ENCODE measurements around the gene ADORA3. TPM values are rescaled to one million over a fixed set of nuclear protein-coding genes. Genes with fewer than 3 reads are reported as not detected.
A peak's percentile ranks its signal among the peaks of the same experiment; 100 is the strongest.

Gene ADORA3
- total RNA-seq, 2 experiments from 2014 or later = 0.17 TPM; not detected in 1

DNA sequence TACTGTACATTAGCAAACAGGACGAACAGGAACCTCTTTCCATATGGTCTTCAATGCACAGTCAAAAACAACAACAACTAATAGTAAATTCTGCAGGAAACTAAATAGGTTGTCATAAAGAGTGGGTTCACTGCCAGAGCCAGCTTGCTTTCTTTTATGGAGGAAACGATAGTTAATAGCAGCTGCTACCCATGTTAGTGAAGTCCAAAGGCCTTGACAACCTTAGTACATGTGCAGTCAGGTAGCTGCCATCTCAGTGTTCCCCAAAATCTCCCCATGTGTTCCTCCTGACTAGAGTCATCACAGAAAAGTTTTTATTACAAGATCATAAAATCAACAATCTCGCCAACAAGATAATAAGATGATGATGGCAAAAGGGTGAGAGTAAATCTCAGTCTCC, 16.6 kb upstream of the ADORA3 start:
- Histone ChIP-seq H3K9me2 (ENCODE audit: insufficient read depth, low read length) (no peaks in the 10 kb centered on the region), H3K9me3 (ENCODE audit: low read length) (no peaks in the 10 kb centered on the region), H3K4me3 (ENCODE audit: low read depth, low read length, poor library complexity, severe bottlenecking) (no peak overlapping the region), H4K20me1 (ENCODE audit: insufficient read depth, low read length) (no peaks in the 10 kb centered on the region), H3K4me2 (ENCODE audit: low read length) (no peak overlapping the region), H3K27ac (ENCODE audit: low read depth, low read length, poor library complexity, severe bottlenecking) (no peak overlapping the region), H3K79me2 (ENCODE audit: insufficient read depth, low read depth, low read length) (no peaks in the 10 kb centered on the region), H2AFZ (ENCODE audit: low read length) (no peak overlapping the region), H3K36me3 (ENCODE audit: insufficient read depth, low read length) (no peaks in the 10 kb centered on the region), H3K4me1 (ENCODE audit: insufficient read depth, low read length, poor library complexity, severe bottlenecking) (peaks cover 39% of the 10 kb centered on the region)
- no peak for TF ChIP-seq EZH2phosphoT487 (IDR thresholded peaks at IDR 0.05; ENCODE audit: borderline replicate concordance, low read depth, low read length)
- TF ChIP-seq, protein P1, sequence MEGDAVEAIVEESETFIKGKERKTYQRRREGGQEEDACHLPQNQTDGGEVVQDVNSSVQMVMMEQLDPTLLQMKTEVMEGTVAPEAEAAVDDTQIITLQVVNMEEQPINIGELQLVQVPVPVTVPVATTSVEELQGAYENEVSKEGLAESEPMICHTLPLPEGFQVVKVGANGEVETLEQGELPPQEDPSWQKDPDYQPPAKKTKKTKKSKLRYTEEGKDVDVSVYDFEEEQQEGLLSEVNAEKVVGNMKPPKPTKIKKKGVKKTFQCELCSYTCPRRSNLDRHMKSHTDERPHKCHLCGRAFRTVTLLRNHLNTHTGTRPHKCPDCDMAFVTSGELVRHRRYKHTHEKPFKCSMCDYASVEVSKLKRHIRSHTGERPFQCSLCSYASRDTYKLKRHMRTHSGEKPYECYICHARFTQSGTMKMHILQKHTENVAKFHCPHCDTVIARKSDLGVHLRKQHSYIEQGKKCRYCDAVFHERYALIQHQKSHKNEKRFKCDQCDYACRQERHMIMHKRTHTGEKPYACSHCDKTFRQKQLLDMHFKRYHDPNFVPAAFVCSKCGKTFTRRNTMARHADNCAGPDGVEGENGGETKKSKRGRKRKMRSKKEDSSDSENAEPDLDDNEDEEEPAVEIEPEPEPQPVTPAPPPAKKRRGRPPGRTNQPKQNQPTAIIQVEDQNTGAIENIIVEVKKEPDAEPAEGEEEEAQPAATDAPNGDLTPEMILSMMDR (conservative IDR thresholded peaks at IDR 0.05; ENCODE audit: low read length) = no peak
- no TSS peak for BruUV-seq (replicated peaks)
- DNase-seq (ENCODE audit: low spot score) = no peak
- ChIA-PET CTCF (ENCODE audit: unreplicated experiment) (no interaction called here), POLR2A (interaction anchor here (0.6 to 1.2 kb wide), 3 partner anchors 12 to 1554 kb away, joined by 3 to 4 read pairs (median 3); no protein-coding TSS in a partner anchor)
- intact Hi-C loops (cut with micrococcal nuclease; ENCODE audit: unreplicated experiment) = no loop called here

DNA sequence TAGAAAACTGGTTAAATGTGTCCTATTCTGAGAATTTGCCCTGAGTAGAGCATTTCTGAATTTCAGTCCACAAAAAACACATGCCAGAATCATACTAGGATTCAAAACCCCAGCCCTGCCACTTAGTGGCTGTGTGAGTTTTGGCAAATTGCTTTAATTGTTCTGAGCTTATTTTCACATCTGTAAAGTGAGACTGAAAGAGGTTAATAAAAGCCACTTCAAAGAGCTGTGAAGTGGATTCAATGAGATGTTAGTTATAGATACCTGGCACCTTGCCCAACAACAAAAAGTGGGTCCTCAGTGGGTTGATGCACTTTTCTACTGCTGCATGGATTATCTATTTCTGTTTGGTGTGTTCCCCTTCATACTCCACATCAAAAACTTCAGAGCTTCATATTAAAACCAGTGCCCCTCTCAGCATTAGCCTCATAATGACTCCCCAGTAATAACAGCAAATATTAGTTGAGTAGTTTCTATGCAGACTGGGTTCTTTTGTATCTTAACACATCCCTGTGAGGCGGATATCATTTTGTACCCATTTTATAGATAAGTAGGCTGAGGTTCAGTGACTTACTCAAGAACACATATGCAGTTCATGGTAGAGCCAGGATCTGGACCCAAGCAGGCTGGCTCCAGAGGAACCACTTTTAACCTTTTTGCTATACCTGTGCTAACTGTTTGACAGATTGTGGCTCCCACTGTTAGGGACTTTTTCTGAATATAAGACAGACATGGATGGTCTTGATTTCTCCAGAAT, 14.2 kb upstream of the ADORA3 start:
- Histone ChIP-seq H3K36me3 (ENCODE audit: insufficient read depth, low read length) (no peaks in the 10 kb centered on the region), H3K9me3 (ENCODE audit: low read length) (no peaks in the 10 kb centered on the region), H4K20me1 (ENCODE audit: insufficient read depth, low read length) (no peaks in the 10 kb centered on the region), H3K79me2 (ENCODE audit: insufficient read depth, low read depth, low read length) (no peaks in the 10 kb centered on the region), H3K27ac (ENCODE audit: low read depth, low read length, poor library complexity, severe bottlenecking) (peak overlapping the region; percentile 33), H2AFZ (ENCODE audit: low read length) (peak overlapping the region; percentile 97), H3K4me3 (ENCODE audit: low read depth, low read length, poor library complexity, severe bottlenecking) (no peak overlapping the region), H3K9me2 (ENCODE audit: insufficient read depth, low read length) (no peaks in the 10 kb centered on the region), H3K4me1 (ENCODE audit: insufficient read depth, low read length, poor library complexity, severe bottlenecking) (peaks cover 45% of the 10 kb centered on the region), H3K4me2 (ENCODE audit: low read length) (peak overlapping the region; percentile 65)
- ChIA-PET CTCF (ENCODE audit: unreplicated experiment) (interaction anchor here (0.7 to 3.2 kb wide), 5 partner anchors 10 to 308 kb away, joined by 3 to 15 read pairs (median 3); no protein-coding TSS in a partner anchor), POLR2A (interaction anchor here (0.7 to 2.3 kb wide), 15 partner anchors 10 to 296 kb away, joined by 3 to 27 read pairs (median 3); partner anchors contain the start of gene RAP1A)
- peak; percentile 44 for DNase-seq (ENCODE audit: low spot score)
- BruUV-seq (replicated peaks) = no TSS peak
- intact Hi-C loops (cut with micrococcal nuclease; ENCODE audit: unreplicated experiment) = no loop called here
- TF ChIP-seq, protein P1 (conservative IDR thresholded peaks at IDR 0.05; ENCODE audit: low read length) = 0 out of 2 replicates have a peak, but pooled peaks have one; percentile 29
- no peak for TF ChIP-seq EZH2phosphoT487 (IDR thresholded peaks at IDR 0.05; ENCODE audit: borderline replicate concordance, low read depth, low read length)
